Lung (tissue), 12 donors: ENCODE measurements around the gene CEBPE. TPM values are rescaled to one million over a fixed set of nuclear protein-coding genes. Genes with fewer than 3 reads are reported as not detected.

Experiments
- ATAC-seq: fragments of 200-7000 bp; cut with Tn5 transposase; one replicate; pipeline ENCODE4 v1.9.1; 2020; ENCODE audit warnings: moderate number of reproducible peaks; ENCODE audit not compliant: insufficient read depth, low FRiP score
- DNase-seq, 3 donors: peaks; one replicate each; pipeline ENCODE4 v3.0.0-alpha.2; 2013 to 2017
- H3K27ac ChIP-seq, 2 donors: one replicate each; pipeline ENCODE4 v1.5.1; 2013; ENCODE audit warnings: mild to moderate bottlenecking in 2 of 2, moderate library complexity in 2 of 2, control low read depth in 1 of 2, inconsistent platforms in 1 of 2, low read depth in 1 of 2, low read length in 1 of 2
- H3K27me3 ChIP-seq, 3 donors: one replicate each; pipeline ENCODE4 v1.5.1; 2013; ENCODE audit warnings: low read length in 2 of 3; ENCODE audit not compliant: control insufficient read depth in 3 of 3, insufficient read depth in 3 of 3
- H3K36me3 ChIP-seq, 4 donors: one replicate each; pipeline ENCODE4 v1.5.1; 2013; ENCODE audit warnings: low read length in 4 of 4, mild to moderate bottlenecking in 1 of 4, moderate library complexity in 1 of 4; ENCODE audit not compliant: control insufficient read depth in 4 of 4, insufficient read depth in 4 of 4
- H3K4me1 ChIP-seq, 5 donors: one replicate each; pipeline ENCODE4 v1.5.1; 2013; ENCODE audit warnings: low read length in 5 of 5, mild to moderate bottlenecking in 2 of 5, moderate library complexity in 1 of 5; ENCODE audit not compliant: control insufficient read depth in 5 of 5, insufficient read depth in 5 of 5
- H3K4me3 ChIP-seq: one replicate; pipeline ENCODE4 v1.5.1; 2013; ENCODE audit warnings: mild to moderate bottlenecking, control low read depth, moderate library complexity
- H3K9ac ChIP-seq, 2 donors: one replicate each; pipeline ENCODE4 v1.5.1; 2013; ENCODE audit warnings: low read length in 2 of 2, control low read depth in 1 of 2; ENCODE audit not compliant: insufficient read depth in 1 of 2
- H3K9me3 ChIP-seq, 4 donors: one replicate each; pipeline ENCODE4 v1.5.1; 2013; ENCODE audit warnings: low read length in 3 of 4, mild to moderate bottlenecking in 1 of 4, moderate library complexity in 1 of 4; ENCODE audit not compliant: control insufficient read depth in 4 of 4, insufficient read depth in 3 of 4
- CTCF ChIP-seq: IDR thresholded peaks from 2 replicates; pipeline ENCODE4 v1.5.1; 2012; ENCODE audit warnings: mild to moderate bottlenecking; ENCODE audit errors: control extremely low read depth, extremely low read depth
- WGBS, 2 donors: extraction: QIAGEN DNeasy Blood & Tissue Kit; methylation state at CpG; one replicate each; pipeline ENCODE4 v1.1.7; 2013; 5-methylcytosine and 5-hydroxymethylcytosine counted together
- polyA plus RNA-seq, 2 donors: library from polyadenylated mRNA; stranded (reverse); fragments of 200-250 nt; gene quantifications; one replicate each; pipeline ENCODE4 v1.2.1, GENCODE V29; 2013
- total RNA-seq, 2 donors: library from RNA; depleted of rRNA in 1 of 2; stranded (reverse); fragments of >200 nt in 1 of 2; gene quantifications; one replicate each; pipeline ENCODE4 v1.2.1, GENCODE V29; 2014 to 2021
- donor health status: control.
- donor health status: control.
- donor health status: Bipolar disorder and iron deficiency.
- donor health status: healthy.
- donor health status: DM: yes; HTN: yes; CAD: no.

Gene CEBPE
- total and polyA plus RNA-seq, 4 donors: 0.16 to 3.5 (median 0.67) TPM; not detected in 1

- TF ChIP-seq CTCF: no peak
- H3K36me3 ChIP-seq: peaks cover 0 to 21% (median 6%) of the 10 kb centered on the region in 4 donors
- no peaks in the 10 kb centered on the region for H3K9me3 ChIP-seq
- no peak overlapping the region for H3K9ac ChIP-seq
- DNase-seq (peak; percentile 49 to 91 (median 88)), ATAC-seq (no peak)
- H3K4me3 ChIP-seq: no peak overlapping the region
- WGBS, 2 donors: 70 to 85% methylated on average over 2 of the region's 2 CpGs
- H3K27ac ChIP-seq: no peak overlapping the region
- peaks cover 0 to 76% (median 34%) of the 10 kb centered on the region in 5 donors for H3K4me1 ChIP-seq
- H3K27me3 ChIP-seq: no peaks in the 10 kb centered on the region
These were observed 39.7 kb upstream of the CEBPE start for GRCh38 chr14:23158779-23159178.

- WGBS, 2 donors: 29 to 39% methylated on average over 10 of the region's 10 CpGs
- Histone ChIP-seq H3K36me3 (peaks cover 0 to 21% (median 8%) of the 10 kb centered on the region in 4 donors), H3K27me3 (no peaks in the 10 kb centered on the region), H3K4me1 (peaks cover 0 to 54% (median 19%) of the 10 kb centered on the region in 5 donors), H3K4me3 (no peak overlapping the region), H3K27ac (peak overlapping the region; percentile 83 to 86), H3K9me3 (no peaks in the 10 kb centered on the region), H3K9ac (no peak overlapping the region)
- no peak for TF ChIP-seq CTCF
- DNase-seq (peak; percentile 92 to 98 (median 97)), ATAC-seq (peak; percentile 67)
These were observed 36.0 kb upstream of the CEBPE start for GRCh38 chr14:23154964-23155587.

- 32 to 62% methylated on average over 28 of the region's 28 CpGs for WGBS, 2 donors
- DNase-seq (peak; percentile 49 to 69 (median 54)), ATAC-seq (peak; percentile 87)
- peaks cover 0 to 44% (median 19%) of the 10 kb centered on the region in 5 donors for H3K4me1 ChIP-seq
- TF ChIP-seq CTCF: no peak
- peaks cover 0 to 25% (median 12%) of the 10 kb centered on the region in 4 donors for H3K36me3 ChIP-seq
- H3K9me3 ChIP-seq: no peaks in the 10 kb centered on the region
- peak overlapping the region; percentile 86 to 92 for H3K27ac ChIP-seq
- H3K9ac ChIP-seq: peak overlapping the region in 1 of 2 donors; percentile 35
- H3K27me3 ChIP-seq: no peaks in the 10 kb centered on the region
- no peak overlapping the region for H3K4me3 ChIP-seq
These were observed 35.1 kb upstream of the CEBPE start for GRCh38 chr14:23153851-23154796.
